ENCODE data around the gene CDA.

DNA sequence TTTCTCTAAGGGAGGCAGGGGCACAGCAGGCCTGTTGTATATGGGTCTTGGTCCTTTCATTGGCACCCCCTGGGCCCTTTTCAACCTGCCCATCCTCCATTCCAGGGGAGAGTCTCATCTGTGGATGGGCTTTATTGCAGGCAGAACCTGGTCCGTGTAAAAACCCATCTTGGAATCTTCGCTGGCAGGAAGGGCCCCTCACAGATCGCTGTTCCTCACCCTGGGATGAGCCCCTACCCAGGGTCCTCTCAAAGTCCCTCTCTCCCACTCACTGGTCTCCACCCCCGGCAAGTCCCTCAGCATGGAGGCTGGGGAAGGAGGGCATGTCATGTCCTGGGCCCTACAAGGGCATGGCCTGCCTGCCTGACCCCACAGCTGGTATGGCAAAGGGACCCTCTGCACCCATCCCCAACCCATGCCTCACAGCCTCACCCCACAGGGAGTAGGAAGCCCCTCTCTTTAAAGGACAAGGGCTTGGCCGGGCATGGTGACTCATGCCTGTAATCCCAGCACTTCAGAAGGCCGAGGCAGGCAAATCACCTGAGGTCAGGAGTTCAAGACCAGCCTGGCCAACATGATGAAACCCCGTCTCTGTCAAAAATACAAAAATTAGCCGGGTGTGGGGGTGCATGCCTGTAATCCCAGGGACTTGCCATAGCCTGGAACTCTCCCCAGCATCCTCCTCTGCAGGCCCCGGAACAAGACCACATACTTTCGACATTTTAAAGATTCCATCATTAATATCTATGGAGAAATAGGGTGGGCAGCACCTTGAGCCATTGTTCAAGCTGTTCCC, 13.2 kb upstream of the CDA start:
- TF ChIP-seq, protein P1, sequence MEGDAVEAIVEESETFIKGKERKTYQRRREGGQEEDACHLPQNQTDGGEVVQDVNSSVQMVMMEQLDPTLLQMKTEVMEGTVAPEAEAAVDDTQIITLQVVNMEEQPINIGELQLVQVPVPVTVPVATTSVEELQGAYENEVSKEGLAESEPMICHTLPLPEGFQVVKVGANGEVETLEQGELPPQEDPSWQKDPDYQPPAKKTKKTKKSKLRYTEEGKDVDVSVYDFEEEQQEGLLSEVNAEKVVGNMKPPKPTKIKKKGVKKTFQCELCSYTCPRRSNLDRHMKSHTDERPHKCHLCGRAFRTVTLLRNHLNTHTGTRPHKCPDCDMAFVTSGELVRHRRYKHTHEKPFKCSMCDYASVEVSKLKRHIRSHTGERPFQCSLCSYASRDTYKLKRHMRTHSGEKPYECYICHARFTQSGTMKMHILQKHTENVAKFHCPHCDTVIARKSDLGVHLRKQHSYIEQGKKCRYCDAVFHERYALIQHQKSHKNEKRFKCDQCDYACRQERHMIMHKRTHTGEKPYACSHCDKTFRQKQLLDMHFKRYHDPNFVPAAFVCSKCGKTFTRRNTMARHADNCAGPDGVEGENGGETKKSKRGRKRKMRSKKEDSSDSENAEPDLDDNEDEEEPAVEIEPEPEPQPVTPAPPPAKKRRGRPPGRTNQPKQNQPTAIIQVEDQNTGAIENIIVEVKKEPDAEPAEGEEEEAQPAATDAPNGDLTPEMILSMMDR (IDR thresholded peaks at IDR 0.05; ENCODE audit: low read depth, low read length) = no peak
- TF ChIP-seq MYC (IDR thresholded peaks at IDR 0.05; ENCODE audit: low read depth, low read length) = no peak

All from NB4 (cell line).